DOHH2 (cell line): ENCODE results near the gene FBXL17.

ENCODE experiments used
- H3F3A ChIP-seq: fragments of 200-600 bp; sonication (generic), shearing (Covaris generic); 2 replicates; pipeline ENCODE4 v1.6.0; 2016; ENCODE audit warnings: antibody characterized with exemption, mild to moderate bottlenecking; ENCODE audit not compliant: control insufficient read depth, insufficient read depth
- H3K27ac ChIP-seq: fragments of 200-600 bp; sonication (generic); 2 replicates; pipeline ENCODE4 v1.5.1; 2014; ENCODE audit warnings: low read depth, mild to moderate bottlenecking, low read length, moderate library complexity
- H3K27me3 ChIP-seq: fragments of 200-600 bp; sonication (generic); 2 replicates; pipeline ENCODE4 v1.6.1; 2014; ENCODE audit warnings: mild to moderate bottlenecking, low read length, mixed read lengths; ENCODE audit not compliant: control insufficient read depth
- H3K36me3 ChIP-seq: fragments of 200-600 bp; sonication (generic); 2 replicates; pipeline ENCODE4 v1.6.1; 2014; ENCODE audit warnings: mild to moderate bottlenecking, low read length, moderate library complexity, mixed read lengths; ENCODE audit not compliant: control insufficient read depth
- H3K4me1 ChIP-seq: fragments of 200-600 bp; sonication (generic); 2 replicates; pipeline ENCODE4 v1.6.1; 2014; ENCODE audit warnings: mild to moderate bottlenecking, low read length, mixed read lengths; ENCODE audit not compliant: control insufficient read depth
- H3K4me2 ChIP-seq: fragments of 200-600 bp; sonication (generic); 2 replicates; pipeline ENCODE4 v1.6.0; 2014; ENCODE audit warnings: mild to moderate bottlenecking, low read length, moderate library complexity
- H3K4me3 ChIP-seq: fragments of 200-600 bp; sonication (generic); 2 replicates; pipeline ENCODE4 v1.5.1; 2014; ENCODE audit warnings: mild to moderate bottlenecking, low read length, mixed read lengths
- H3K79me2 ChIP-seq: fragments of 200-600 bp; sonication (generic); 2 replicates; pipeline ENCODE4 v1.6.1; 2014; ENCODE audit warnings: mild to moderate bottlenecking, low read length, mixed read lengths; ENCODE audit not compliant: control insufficient read depth
- H3K9me2 ChIP-seq: fragments of 200-600 bp; sonication (generic); replicated peaks from 2 replicates; pipeline ENCODE4 v1.6.1; 2014; ENCODE audit warnings: mild to moderate bottlenecking, low read length, mixed read lengths; ENCODE audit not compliant: control insufficient read depth
- H3K9me3 ChIP-seq: fragments of 200-600 bp; sonication (generic); 2 replicates; pipeline ENCODE4 v1.6.1; 2014; ENCODE audit warnings: antibody characterized with exemption, low read length, mixed read lengths; ENCODE audit not compliant: control insufficient read depth, insufficient read depth
- H4K20me1 ChIP-seq: fragments of 200-600 bp; sonication (generic); 2 replicates; pipeline ENCODE4 v1.6.0; 2014; ENCODE audit warnings: low read depth, mild to moderate bottlenecking, antibody characterized with exemption, low read length, moderate library complexity; ENCODE audit not compliant: control insufficient read depth, insufficient read depth
- EZH2phosphoT487 ChIP-seq: fragments of 200-600 bp; sonication (generic); IDR thresholded peaks from 2 replicates; pipeline ENCODE4 v1.6.1; 2017; ENCODE audit warnings: borderline replicate concordance, mild to moderate bottlenecking, antibody characterized with exemption, low read length, moderate library complexity, mixed read lengths
- TF ChIP-seq, protein P1 (sequence below): fragments of 200-600 bp; sonication (generic); IDR thresholded peaks from one replicate; pipeline ENCODE4 v1.5.1; 2014; ENCODE audit warnings: antibody characterized with exemption, mild to moderate bottlenecking, low read depth, low read length; ENCODE audit not compliant: poor library complexity, severe bottlenecking

FBXL17 gene

DNA sequence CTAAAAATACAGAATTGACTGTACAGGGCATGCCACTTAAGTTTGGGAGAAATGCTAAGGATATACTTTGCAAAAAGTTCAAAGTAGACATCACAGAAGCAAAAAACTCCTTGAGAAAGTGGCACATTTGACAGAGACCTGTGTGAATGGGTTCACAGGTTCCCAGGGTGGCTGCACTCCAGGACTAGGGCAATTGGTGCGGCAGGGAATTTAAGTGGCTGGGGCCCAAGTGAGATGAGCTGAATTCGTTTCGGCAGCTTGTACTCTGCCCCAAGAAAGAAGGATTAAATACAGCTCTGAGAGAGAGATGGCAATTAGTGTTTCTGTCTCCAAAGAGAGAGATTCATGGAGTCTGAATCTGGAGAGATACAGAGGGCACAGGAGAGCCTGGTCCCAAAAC is 280.1 kb downstream of the FBXL17 start:
- no peak overlapping the region for H3K4me3 ChIP-seq
- H3K4me2 ChIP-seq: no peak overlapping the region
- no peaks in the 10 kb centered on the region for H3K9me2 ChIP-seq

DNA sequence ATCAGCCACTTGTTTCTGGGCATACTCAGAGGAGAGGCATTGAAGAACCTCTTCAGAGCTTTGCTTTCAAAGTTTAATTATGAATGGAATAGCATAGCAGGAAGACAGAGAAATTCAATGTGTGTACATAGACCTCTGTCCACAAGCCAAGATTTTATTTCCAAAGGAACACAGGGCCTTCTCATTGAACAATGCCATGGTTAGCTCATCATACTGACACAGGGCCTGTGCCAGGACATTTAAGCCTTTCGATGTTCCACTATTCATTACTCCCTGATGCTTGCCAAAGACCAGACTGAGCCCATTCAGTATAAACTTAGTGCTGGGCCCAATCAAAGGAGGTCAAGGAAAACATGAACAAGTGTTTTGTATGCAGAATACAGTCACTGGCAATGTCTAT is 280.8 kb downstream of the FBXL17 start:
- Histone ChIP-seq H4K20me1 (no peaks in the 10 kb centered on the region), H3K36me3 (no peaks in the 10 kb centered on the region), H3F3A (no peaks in the 10 kb centered on the region), H3K4me2 (no peak overlapping the region), H3K27me3 (no peaks in the 10 kb centered on the region), H3K79me2 (no peaks in the 10 kb centered on the region), H3K27ac (no peak overlapping the region), H3K4me1 (no peaks in the 10 kb centered on the region), H3K9me3 (no peaks in the 10 kb centered on the region), H3K9me2 (no peaks in the 10 kb centered on the region), H3K4me3 (no peak overlapping the region)
- TF ChIP-seq, protein P1, sequence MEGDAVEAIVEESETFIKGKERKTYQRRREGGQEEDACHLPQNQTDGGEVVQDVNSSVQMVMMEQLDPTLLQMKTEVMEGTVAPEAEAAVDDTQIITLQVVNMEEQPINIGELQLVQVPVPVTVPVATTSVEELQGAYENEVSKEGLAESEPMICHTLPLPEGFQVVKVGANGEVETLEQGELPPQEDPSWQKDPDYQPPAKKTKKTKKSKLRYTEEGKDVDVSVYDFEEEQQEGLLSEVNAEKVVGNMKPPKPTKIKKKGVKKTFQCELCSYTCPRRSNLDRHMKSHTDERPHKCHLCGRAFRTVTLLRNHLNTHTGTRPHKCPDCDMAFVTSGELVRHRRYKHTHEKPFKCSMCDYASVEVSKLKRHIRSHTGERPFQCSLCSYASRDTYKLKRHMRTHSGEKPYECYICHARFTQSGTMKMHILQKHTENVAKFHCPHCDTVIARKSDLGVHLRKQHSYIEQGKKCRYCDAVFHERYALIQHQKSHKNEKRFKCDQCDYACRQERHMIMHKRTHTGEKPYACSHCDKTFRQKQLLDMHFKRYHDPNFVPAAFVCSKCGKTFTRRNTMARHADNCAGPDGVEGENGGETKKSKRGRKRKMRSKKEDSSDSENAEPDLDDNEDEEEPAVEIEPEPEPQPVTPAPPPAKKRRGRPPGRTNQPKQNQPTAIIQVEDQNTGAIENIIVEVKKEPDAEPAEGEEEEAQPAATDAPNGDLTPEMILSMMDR: no peak
- TF ChIP-seq EZH2phosphoT487: no peak

More for the DNA sequence above, 280.1 kb downstream of the FBXL17 start:
- H3K79me2 ChIP-seq: no peaks in the 10 kb centered on the region
- no peaks in the 10 kb centered on the region for H3K27me3 ChIP-seq
- no peak overlapping the region for H3K27ac ChIP-seq
- no peaks in the 10 kb centered on the region for H3K9me3 ChIP-seq
- no peaks in the 10 kb centered on the region for H3F3A ChIP-seq
- H4K20me1 ChIP-seq: no peaks in the 10 kb centered on the region
- H3K36me3 ChIP-seq: no peaks in the 10 kb centered on the region
- no peaks in the 10 kb centered on the region for H3K4me1 ChIP-seq
- no peak for TF ChIP-seq EZH2phosphoT487
- TF ChIP-seq, protein P1: no peak

DNA sequence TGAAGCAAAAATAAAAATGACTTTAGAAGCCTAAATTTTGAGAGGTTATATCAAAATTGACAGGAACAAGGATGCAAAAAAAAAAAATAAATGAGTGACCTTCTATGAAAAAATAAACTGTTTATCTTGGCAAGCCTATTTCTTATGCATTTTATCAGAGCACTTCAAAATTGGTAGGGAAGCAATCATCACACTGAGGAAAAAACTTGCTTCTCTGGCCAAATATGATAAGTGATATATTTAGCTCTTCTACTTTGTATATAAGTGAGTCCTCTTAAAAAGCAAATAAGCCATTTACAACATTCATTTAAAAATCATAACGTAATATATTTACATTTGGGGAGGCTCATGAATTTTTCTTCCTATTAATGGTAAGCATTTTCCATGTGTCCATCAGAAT is 287.1 kb downstream of the FBXL17 start:
- H3K4me1 ChIP-seq: no peaks in the 10 kb centered on the region
- no peaks in the 10 kb centered on the region for H3K9me3 ChIP-seq
- no peak overlapping the region for H3K4me3 ChIP-seq
- H3K27me3 ChIP-seq: no peaks in the 10 kb centered on the region
- TF ChIP-seq EZH2phosphoT487: no peak
- TF ChIP-seq, protein P1: no peak
- no peaks in the 10 kb centered on the region for H4K20me1 ChIP-seq
- no peaks in the 10 kb centered on the region for H3K79me2 ChIP-seq
- H3F3A ChIP-seq: no peaks in the 10 kb centered on the region
- no peaks in the 10 kb centered on the region for H3K9me2 ChIP-seq
- no peaks in the 10 kb centered on the region for H3K36me3 ChIP-seq
- no peak overlapping the region for H3K27ac ChIP-seq
- no peak overlapping the region for H3K4me2 ChIP-seq

DNA sequence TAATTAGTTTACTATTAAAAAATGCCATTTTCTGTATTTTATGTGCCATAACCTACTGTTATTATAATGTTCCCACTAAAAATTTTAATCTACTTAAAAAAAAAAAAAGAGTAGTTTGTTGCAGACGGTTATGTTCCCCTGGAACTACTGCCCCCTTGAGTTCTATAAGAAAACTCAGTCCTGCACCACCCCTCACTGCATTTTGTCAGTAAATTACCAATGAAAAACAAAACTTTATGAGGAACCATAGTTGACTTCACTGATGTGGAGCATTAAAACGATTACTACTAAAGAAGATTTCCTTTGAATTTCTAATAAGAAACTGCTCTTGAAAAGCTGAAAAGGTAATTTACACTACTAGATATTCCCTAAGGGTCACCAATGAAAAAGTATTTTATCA is 288.7 kb downstream of the FBXL17 start:
- H3K79me2 ChIP-seq: no peaks in the 10 kb centered on the region
- H3K27me3 ChIP-seq: no peaks in the 10 kb centered on the region
- H3K9me2 ChIP-seq: no peaks in the 10 kb centered on the region
- H4K20me1 ChIP-seq: no peaks in the 10 kb centered on the region
- no peaks in the 10 kb centered on the region for H3K36me3 ChIP-seq
- H3K9me3 ChIP-seq: no peaks in the 10 kb centered on the region
- H3K4me2 ChIP-seq: no peak overlapping the region
- no peaks in the 10 kb centered on the region for H3K4me1 ChIP-seq
- no peaks in the 10 kb centered on the region for H3F3A ChIP-seq
- no peak overlapping the region for H3K4me3 ChIP-seq
- H3K27ac ChIP-seq: no peak overlapping the region
- TF ChIP-seq, protein P1: peak; percentile 29
- TF ChIP-seq EZH2phosphoT487: no peak
